GM19351 (cell line): ENCODE measurements around the gene EEA1.

ENCODE experiments used
- ATAC-seq: cut with Tn5 transposase; IDR thresholded peaks from one replicate; pipeline ENCODE4 v1.9.1; 2021; ENCODE audit warnings: mild to moderate bottlenecking, moderate library complexity; ENCODE audit not compliant: unreplicated experiment

EEA1 gene

DNA sequence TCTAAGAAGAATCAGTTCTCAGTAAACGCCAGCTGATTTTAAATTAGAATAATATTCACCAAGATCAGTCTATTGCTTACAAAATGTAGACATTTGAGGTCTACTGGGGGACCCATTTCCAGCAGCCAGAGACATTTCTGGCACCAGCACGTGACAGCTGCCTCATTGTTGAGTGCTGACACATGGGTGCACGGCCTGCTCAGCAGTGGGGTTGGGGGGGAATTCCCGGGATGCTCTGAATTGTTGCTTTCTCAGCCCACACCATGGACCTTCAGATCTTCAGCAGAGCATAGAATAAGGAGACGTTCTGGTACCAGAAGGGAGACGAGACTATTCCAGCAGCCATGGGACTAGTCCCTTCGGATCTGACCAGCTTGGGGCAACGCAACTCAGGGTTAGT, 208.0 kb downstream of the EEA1 start:
- no peak for ATAC-seq
